Uterus (tissue), 4 donors: ENCODE results near the gene PRKG1. TPM values are rescaled to one million over a fixed set of nuclear protein-coding genes. Genes with fewer than 3 reads are reported as not detected.

Experiments used
- DNase-seq, 2 donors: peaks; one replicate each; pipeline ENCODE4 v3.0.0-alpha.2; 2019 to 2020
- H3K27ac ChIP-seq, 2 donors: fragments of 200-600 bp; sonication (generic); 1 replicate in 1 of 2; 2 replicates in 1 of 2; pipeline ENCODE4 v1.5.1; 2016 to 2018
- H3K27me3 ChIP-seq, 2 donors: fragments of 200-600 bp; sonication (generic); one replicate each; pipeline ENCODE4 v1.5.1; 2018 to 2019; ENCODE audit warnings: control low read depth in 1 of 2
- H3K36me3 ChIP-seq, 2 donors: fragments of 200-600 bp; sonication (generic); one replicate each; pipeline ENCODE4 v1.5.1; 2019; ENCODE audit warnings: control low read depth in 1 of 2
- H3K4me1 ChIP-seq, 2 donors: fragments of 200-600 bp; sonication (generic); one replicate each; pipeline ENCODE4 v1.5.1; 2018 to 2019; ENCODE audit warnings: control low read depth in 1 of 2
- H3K4me3 ChIP-seq, 2 donors: fragments of 200-600 bp; sonication (generic); 1 replicate in 1 of 2; 2 replicates in 1 of 2; pipeline ENCODE4 v1.5.1; 2018 to 2019; ENCODE audit warnings: mild to moderate bottlenecking in 1 of 2
- H3K9me3 ChIP-seq, 2 donors: fragments of 200-600 bp; sonication (generic); one replicate each; pipeline ENCODE4 v1.5.1; 2019; ENCODE audit warnings: control low read depth in 1 of 2
- CTCF ChIP-seq, 4 experiments: fragments of 200-600 bp in 2 of 4; fragments of 450-650 bp in 2 of 4; sonication (generic) in 2 of 4; IDR thresholded peaks; one replicate each; pipeline ENCODE4 v1.5.1; 2016 to 2019; ENCODE audit warnings: antibody characterized with exemption in 4 of 4, mild to moderate bottlenecking in 2 of 4, moderate library complexity in 1 of 4
- POLR2A ChIP-seq, 2 donors: fragments of 450-650 bp; IDR thresholded peaks; one replicate each; pipeline ENCODE4 v1.6.1; 2016; ENCODE audit warnings: antibody characterized with exemption in 2 of 2, mild to moderate bottlenecking in 1 of 2, moderate library complexity in 1 of 2
- intact Hi-C: fragments of 100-400 bp; cut with DNase I; formaldehyde crosslinking; loops from one replicate; pipeline ENCODE4 v1.15.1; 2023; ENCODE audit warnings: low total_unique reads
- total RNA-seq, 4 donors: library from RNA; depleted of rRNA in 3 of 4; stranded (reverse); fragments of >200 nt in 3 of 4; gene quantifications; one replicate each; pipeline versions ENCODE4 v1.1.0 to v1.2.4, GENCODE V29; 2014 to 2023
- donor health status: DM: yes; HTN: yes; CAD: no.

The PRKG1 gene
- total RNA-seq, 4 donors from 2014 or later, result 32.4 to 136 (median 69.6) TPM

DNA sequence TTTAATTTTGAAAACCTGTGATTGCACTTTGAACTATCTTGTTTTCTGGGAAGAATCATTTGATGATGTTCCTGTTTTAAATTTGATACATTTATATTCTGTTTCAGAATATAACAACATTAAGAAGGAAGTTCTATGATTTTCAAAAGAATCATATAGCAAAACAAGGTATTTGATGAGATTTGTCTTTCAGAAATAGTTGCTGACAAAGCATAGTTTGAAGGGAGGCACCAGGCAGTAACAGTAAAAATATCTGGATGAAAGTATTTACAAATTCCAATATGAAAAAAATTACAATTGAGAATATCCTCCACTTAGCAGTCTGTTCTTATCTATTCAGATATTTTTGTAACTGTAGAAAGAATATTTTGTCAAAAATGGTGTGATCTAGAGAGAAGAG, 891.2 kb downstream of the PRKG1 start:
- intact Hi-C loops, result no loop called here
- Histone ChIP-seq H3K4me3 (no peak overlapping the region), H3K36me3 (no peaks in the 10 kb centered on the region), H3K27me3 (no peaks in the 10 kb centered on the region), H3K27ac (no peak overlapping the region), H3K4me1 (no peaks in the 10 kb centered on the region), H3K9me3 (no peaks in the 10 kb centered on the region)
- TF ChIP-seq CTCF (IDR thresholded peaks at IDR 0.05) (no peak), POLR2A (IDR thresholded peaks at IDR 0.05) (no peak)
- no peak for DNase-seq

- Histone ChIP-seq H3K9me3 (no peaks in the 10 kb centered on the region), H3K4me1 (no peaks in the 10 kb centered on the region), H3K27ac (no peak overlapping the region), H3K27me3 (no peaks in the 10 kb centered on the region), H3K36me3 (no peaks in the 10 kb centered on the region), H3K4me3 (no peak overlapping the region)
- DNase-seq, result no peak
- intact Hi-C loops, result no loop called here
- TF ChIP-seq CTCF (IDR thresholded peaks at IDR 0.05) (no peak), POLR2A (IDR thresholded peaks at IDR 0.05) (no peak)
Measured at GRCh38 chr10:51972733-51973346, 898.6 kb downstream of the PRKG1 start.

DNA sequence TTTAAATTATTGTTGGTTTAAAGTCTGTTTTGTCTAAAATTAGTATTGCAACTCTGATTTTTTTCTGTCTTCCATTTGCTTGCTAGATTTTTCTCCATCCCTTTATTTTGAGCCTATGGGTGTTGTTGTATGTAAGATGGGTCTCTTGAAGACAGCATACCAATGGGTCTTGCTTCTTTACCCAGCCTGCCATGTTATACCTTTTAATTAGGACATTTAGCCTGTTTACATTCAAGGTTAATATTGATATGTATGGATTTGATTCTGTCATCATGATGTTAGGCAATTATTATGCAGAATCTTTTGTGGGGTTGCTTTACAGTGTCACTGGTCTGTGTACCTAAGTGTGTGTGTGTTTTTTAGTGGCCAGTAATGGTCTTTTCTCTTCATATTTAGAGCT, 906.5 kb downstream of the PRKG1 start:
- DNase-seq, result no peak
- no peaks in the 10 kb centered on the region for H3K9me3 ChIP-seq
- no peak overlapping the region for H3K27ac ChIP-seq
- intact Hi-C loops, result no loop called here
- H3K4me3 ChIP-seq, result no peak overlapping the region
- no peaks in the 10 kb centered on the region for H3K27me3 ChIP-seq
- TF ChIP-seq POLR2A (IDR thresholded peaks at IDR 0.05) (no peak), CTCF (IDR thresholded peaks at IDR 0.05) (no peak)
- H3K4me1 ChIP-seq, result no peaks in the 10 kb centered on the region
- no peaks in the 10 kb centered on the region for H3K36me3 ChIP-seq

- intact Hi-C loops, result no loop called here
Measured at GRCh38 chr10:51981731-51982130, 907.4 kb downstream of the PRKG1 start.

DNA sequence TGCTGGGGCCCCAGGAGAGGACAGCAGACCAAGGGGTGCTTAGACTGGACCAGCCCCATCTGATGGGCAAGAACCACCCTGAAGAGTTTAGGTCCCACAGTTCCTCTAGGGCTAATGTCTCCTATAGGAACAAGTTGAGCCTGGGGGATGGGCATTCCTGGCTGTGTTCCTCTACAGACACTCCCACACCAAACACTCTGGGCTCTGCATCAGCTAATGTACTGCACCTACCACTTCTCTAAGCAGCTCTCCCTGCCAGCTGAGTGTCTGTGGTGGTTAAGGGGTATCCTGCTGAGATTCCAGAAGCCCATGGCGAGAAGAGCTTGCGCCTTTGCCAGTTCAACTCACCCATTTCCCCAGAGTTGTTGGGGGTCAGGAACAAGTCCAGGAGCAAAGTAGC, 909.2 kb downstream of the PRKG1 start:
- H3K4me1 ChIP-seq, result no peaks in the 10 kb centered on the region
- no peaks in the 10 kb centered on the region for H3K27me3 ChIP-seq
- intact Hi-C loops, result no loop called here
- H3K27ac ChIP-seq, result no peak overlapping the region
- no peak overlapping the region for H3K4me3 ChIP-seq
- TF ChIP-seq POLR2A (IDR thresholded peaks at IDR 0.05) (no peak), CTCF (IDR thresholded peaks at IDR 0.05) (no peak)
- H3K9me3 ChIP-seq, result no peaks in the 10 kb centered on the region
- DNase-seq, result no peak
- no peaks in the 10 kb centered on the region for H3K36me3 ChIP-seq

More at GRCh38 chr10:51981731-51982130, 907.4 kb downstream of the PRKG1 start:
- Histone ChIP-seq H3K4me3 (no peak overlapping the region), H3K27me3 (no peaks in the 10 kb centered on the region), H3K27ac (peak overlapping the region in 1 of 2 donors; percentile 24), H3K36me3 (no peaks in the 10 kb centered on the region), H3K9me3 (no peaks in the 10 kb centered on the region), H3K4me1 (no peaks in the 10 kb centered on the region)
- no peak for TF ChIP-seq POLR2A (IDR thresholded peaks at IDR 0.05)
- no peak for TF ChIP-seq CTCF (IDR thresholded peaks at IDR 0.05)
- DNase-seq, result no peak
